PC-9 (cell line): ENCODE data around the gene AIFM2. TPM values are rescaled to one million over a fixed set of nuclear protein-coding genes. Genes with fewer than 3 reads are reported as not detected.
"Not testable (repeated sequence)": the region's sequence is repeated elsewhere in the genome, so short reads cannot be mapped to it uniquely, and the experiment has no call there.

ENCODE experiments used
- BruUV-seq: library from RNA; stranded (reverse); fragments of 400-500 nt; replicated peaks from 2 replicates; lab custom pipeline; 2021; lab: Mats Ljungman, UMichigan
- CTCF ChIA-PET: fragments of 300-600 bp; sonication (Branson Sonifier 250); formaldehyde crosslinking; loops from one replicate; lab custom pipeline; 2022; ENCODE audit warnings: antibody characterized with exemption; lab: Charles Lee
- POLR2A ChIA-PET: fragments of 300-600 bp; sonication (Branson Sonifier 250); formaldehyde crosslinking; loops from one replicate; lab custom pipeline; 2022; ENCODE audit warnings: antibody characterized with exemption; ENCODE audit not compliant: unreplicated experiment; lab: Charles Lee
- DNase-seq, 2 experiments: peaks; one replicate each; pipeline versions ENCODE4 v3.0.0 to v3.0.0-alpha.2; 2015 to 2022; ENCODE audit warnings: mixed read lengths in 1 of 2
- H2AFZ ChIP-seq: fragments of 200-600 bp; sonication (generic); 2 replicates; pipeline ENCODE4 v1.8.1; 2017; ENCODE audit warnings: antibody characterized with exemption
- H3F3A ChIP-seq: fragments of 200-600 bp; sonication (generic); 2 replicates; pipeline ENCODE4 v1.8.1; 2017; ENCODE audit warnings: antibody characterized with exemption, mild to moderate bottlenecking, low read depth; ENCODE audit not compliant: insufficient read depth
- H3K27ac ChIP-seq: fragments of 200-600 bp; sonication (generic); 2 replicates; pipeline ENCODE4 v1.6.1; 2016; ENCODE audit warnings: mixed run types
- H3K27me3 ChIP-seq: fragments of 200-600 bp; sonication (generic); 2 replicates; pipeline ENCODE4 v1.6.1; 2016; ENCODE audit warnings: low read depth, mixed run types; ENCODE audit not compliant: insufficient read depth
- H3K36me3 ChIP-seq: fragments of 200-600 bp; sonication (generic); 2 replicates; pipeline ENCODE4 v1.6.1; 2016; ENCODE audit warnings: low read depth, mixed run types
- H3K4me1 ChIP-seq: fragments of 200-600 bp; sonication (generic); replicated peaks from 2 replicates; pipeline ENCODE4 v1.6.1; 2016; ENCODE audit warnings: mixed run types; ENCODE audit not compliant: insufficient read depth
- H3K4me2 ChIP-seq: fragments of 200-600 bp; sonication (generic); 2 replicates; pipeline ENCODE4 v1.6.1; 2017; ENCODE audit warnings: mixed run types
- H3K4me3 ChIP-seq: fragments of 200-600 bp; sonication (generic); 2 replicates; pipeline ENCODE4 v1.6.1; 2016; ENCODE audit warnings: mixed run types
- H3K79me2 ChIP-seq: fragments of 200-600 bp; sonication (generic); 2 replicates; pipeline ENCODE4 v1.6.1; 2017; ENCODE audit warnings: low read depth, mixed run types
- H3K9me2 ChIP-seq: fragments of 200-600 bp; sonication (generic); 2 replicates; pipeline ENCODE4 v1.8.1; 2017; ENCODE audit warnings: mild to moderate bottlenecking; ENCODE audit not compliant: insufficient read depth
- H3K9me3 ChIP-seq: fragments of 200-600 bp; sonication (generic); 2 replicates; pipeline ENCODE4 v1.8.1; 2016; ENCODE audit warnings: low read depth; ENCODE audit not compliant: insufficient read depth
- H4K20me1 ChIP-seq: fragments of 200-600 bp; sonication (generic); 2 replicates; pipeline ENCODE4 v1.8.1; 2017; ENCODE audit not compliant: insufficient read depth
- EZH2 ChIP-seq: fragments of 200-600 bp; sonication (generic); IDR thresholded peaks from 2 replicates; pipeline ENCODE4 v1.8.0; 2017; ENCODE audit warnings: antibody characterized with exemption, low read depth
- intact Hi-C: fragments of 100-400 bp; cut with micrococcal nuclease; formaldehyde crosslinking; loops from one replicate; pipeline ENCODE4 v1.10.0; 2022; ENCODE audit not compliant: unreplicated experiment
- total RNA-seq: library from RNA; stranded (reverse); gene quantifications from 2 replicates; pipeline ENCODE4 v1.2.3, GENCODE V29; 2021
- TF ChIP-seq, protein P1 (sequence below): fragments of 200-600 bp; sonication (generic); conservative IDR thresholded peaks from 2 replicates; pipeline ENCODE4 v1.6.1; 2017; ENCODE audit warnings: mixed run types, antibody characterized with exemption, mild to moderate bottlenecking, moderate library complexity

Gene AIFM2
- total RNA-seq, 1 experiment from 2014 or later: 47.0 TPM

DNA sequence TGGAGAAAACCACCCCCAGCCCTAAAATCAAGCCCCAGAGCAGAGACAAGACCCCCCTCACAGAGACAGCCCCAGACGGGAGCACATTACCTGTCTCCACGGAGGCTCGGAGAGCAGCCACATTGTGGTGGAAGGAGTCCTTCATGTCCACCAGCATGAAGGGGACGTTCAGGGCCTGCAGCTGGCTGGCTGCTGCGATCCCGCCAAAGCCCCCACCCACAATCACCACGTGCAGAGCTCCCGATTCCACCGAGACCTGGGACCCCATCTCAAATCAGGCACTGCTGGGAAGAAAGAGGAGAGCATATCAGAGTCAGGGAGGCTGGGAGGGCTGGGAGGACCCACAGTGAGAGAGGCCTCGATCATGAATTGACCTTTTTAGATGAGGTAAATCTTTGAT is 8.8 kb downstream of the AIFM2 start:
- intact Hi-C loops: no loop called here
- no peak for DNase-seq
- H3K36me3 ChIP-seq: peaks cover 15% of the 10 kb centered on the region; the same call in 1 of the 2 replicates
- ChIA-PET POLR2A (no interaction called here), CTCF (no interaction called here)
- H3K27ac ChIP-seq: no peak overlapping the region
- no TSS peak for BruUV-seq
- no peaks in the 10 kb centered on the region for H3K27me3 ChIP-seq
- no peak overlapping the region for H2AFZ ChIP-seq
- H3K79me2 ChIP-seq: peaks cover 29% of the 10 kb centered on the region
- no peak overlapping the region for H3K4me2 ChIP-seq
- no peaks in the 10 kb centered on the region for H3K9me2 ChIP-seq
- H3K4me1 ChIP-seq: no peaks in the 10 kb centered on the region
- H4K20me1 ChIP-seq: no peaks in the 10 kb centered on the region; the same call in 1 of the 2 replicates
- no peak for TF ChIP-seq EZH2
- TF ChIP-seq, protein P1, sequence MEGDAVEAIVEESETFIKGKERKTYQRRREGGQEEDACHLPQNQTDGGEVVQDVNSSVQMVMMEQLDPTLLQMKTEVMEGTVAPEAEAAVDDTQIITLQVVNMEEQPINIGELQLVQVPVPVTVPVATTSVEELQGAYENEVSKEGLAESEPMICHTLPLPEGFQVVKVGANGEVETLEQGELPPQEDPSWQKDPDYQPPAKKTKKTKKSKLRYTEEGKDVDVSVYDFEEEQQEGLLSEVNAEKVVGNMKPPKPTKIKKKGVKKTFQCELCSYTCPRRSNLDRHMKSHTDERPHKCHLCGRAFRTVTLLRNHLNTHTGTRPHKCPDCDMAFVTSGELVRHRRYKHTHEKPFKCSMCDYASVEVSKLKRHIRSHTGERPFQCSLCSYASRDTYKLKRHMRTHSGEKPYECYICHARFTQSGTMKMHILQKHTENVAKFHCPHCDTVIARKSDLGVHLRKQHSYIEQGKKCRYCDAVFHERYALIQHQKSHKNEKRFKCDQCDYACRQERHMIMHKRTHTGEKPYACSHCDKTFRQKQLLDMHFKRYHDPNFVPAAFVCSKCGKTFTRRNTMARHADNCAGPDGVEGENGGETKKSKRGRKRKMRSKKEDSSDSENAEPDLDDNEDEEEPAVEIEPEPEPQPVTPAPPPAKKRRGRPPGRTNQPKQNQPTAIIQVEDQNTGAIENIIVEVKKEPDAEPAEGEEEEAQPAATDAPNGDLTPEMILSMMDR: no peak
- no peaks in the 10 kb centered on the region for H3F3A ChIP-seq
- no peaks in the 10 kb centered on the region for H3K9me3 ChIP-seq
- no peak overlapping the region for H3K4me3 ChIP-seq

DNA sequence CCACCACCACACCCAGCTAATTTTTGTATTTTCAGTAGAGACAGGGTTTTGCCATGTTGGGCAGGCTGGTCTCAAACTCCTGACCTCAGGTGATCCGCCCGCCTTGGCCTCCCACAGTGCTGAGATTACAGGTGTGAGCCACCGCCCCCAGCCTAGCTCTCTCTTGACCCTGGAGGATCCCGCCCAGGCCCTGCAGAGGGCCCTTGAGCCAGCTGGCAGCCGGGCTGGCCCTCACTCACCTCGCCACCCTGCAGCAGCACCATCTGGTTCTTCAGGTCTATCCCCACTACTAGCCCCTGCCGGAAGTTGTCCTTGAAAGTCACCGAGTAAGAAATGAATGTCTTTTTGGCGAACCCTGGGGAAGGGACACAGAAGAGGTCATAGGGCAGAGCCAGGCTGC is 9.5 kb downstream of the AIFM2 start:
- H3K9me3 ChIP-seq, H3F3A ChIP-seq, H3K4me2 ChIP-seq, intact Hi-C loops, POLR2A ChIA-PET, DNase-seq, H3K4me1 ChIP-seq, CTCF ChIA-PET, BruUV-seq, H3K27me3 ChIP-seq, H3K9me2 ChIP-seq, H2AFZ ChIP-seq, H4K20me1 ChIP-seq, H3K27ac ChIP-seq, H3K4me3 ChIP-seq: not testable (repeated sequence)
- H3K79me2 ChIP-seq: peaks cover 24% of the 10 kb centered on the region
- peaks cover 18% of the 10 kb centered on the region; the same call in 1 of the 2 replicates for H3K36me3 ChIP-seq

DNA sequence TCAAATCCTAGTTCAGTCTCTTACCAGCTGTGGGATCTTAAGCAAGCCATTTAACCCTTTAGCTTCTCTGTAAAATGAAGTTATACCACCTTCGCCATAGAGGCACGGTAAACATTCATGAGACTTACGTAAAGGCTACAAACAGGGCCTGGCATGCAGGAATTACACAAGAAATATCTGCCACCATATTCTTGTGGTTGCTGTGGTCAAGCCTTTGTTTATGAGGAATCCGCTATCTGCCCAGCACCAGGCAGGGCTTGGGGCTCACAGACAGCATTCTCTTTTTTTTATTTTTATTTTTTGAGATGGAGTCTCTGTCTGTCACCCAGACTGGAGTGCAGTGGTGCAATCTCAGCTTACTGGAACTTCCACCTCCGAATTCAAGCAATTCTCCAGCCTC is 9.9 kb downstream of the AIFM2 start:
- no peaks in the 10 kb centered on the region; the same call in 1 of the 2 replicates for H3F3A ChIP-seq
- H3K9me3 ChIP-seq: no peaks in the 10 kb centered on the region
- no peaks in the 10 kb centered on the region for H3K27me3 ChIP-seq
- TF ChIP-seq, protein P1: no peak
- no peak for TF ChIP-seq EZH2
- POLR2A ChIA-PET: no interaction called here
- H3K9me2 ChIP-seq: no peaks in the 10 kb centered on the region
- peaks cover 20% of the 10 kb centered on the region for H3K79me2 ChIP-seq
- H3K4me2 ChIP-seq: no peak overlapping the region
- H4K20me1 ChIP-seq: no peaks in the 10 kb centered on the region; the same call in 1 of the 2 replicates
- peaks cover 18% of the 10 kb centered on the region; the same call in 1 of the 2 replicates for H3K36me3 ChIP-seq
- H3K27ac ChIP-seq: no peak overlapping the region
- H2AFZ ChIP-seq: no peak overlapping the region
- BruUV-seq: no TSS peak
- no peaks in the 10 kb centered on the region for H3K4me1 ChIP-seq
- CTCF ChIA-PET: no interaction called here
- intact Hi-C loops: no loop called here
- DNase-seq: no peak
- H3K4me3 ChIP-seq: no peak overlapping the region
